GM12878 (cell line): ENCODE measurements around the gene PROSER3.

ENCODE experiments used
- ATF2 ChIP-seq: IDR thresholded peaks from 2 replicates; pipeline ENCODE4 v1.6.1; 2012; ENCODE audit warnings: low read length, inconsistent platforms
- BCL3 ChIP-seq: IDR thresholded peaks from 2 replicates; pipeline ENCODE4 v1.6.1; 2011; ENCODE audit warnings: borderline replicate concordance, low read depth, mild to moderate bottlenecking, moderate library complexity, low read length; ENCODE audit not compliant: insufficient read depth, poor library complexity, severe bottlenecking
- CBX3 ChIP-seq: fragments of 200-600 bp; sonication (generic); IDR thresholded peaks from 2 replicates; pipeline ENCODE4 v1.6.1; 2016; ENCODE audit warnings: low read depth, borderline replicate concordance
- CTCF ChIP-seq, 3 experiments: IDR thresholded peaks in 2 of 3; conservative IDR thresholded peaks in 1 of 3; 2 replicates each; pipeline ENCODE4 v1.5.1; 2011; ENCODE audit warnings: low read depth in 3 of 3, low read length in 3 of 3, mild to moderate bottlenecking in 3 of 3, control low read depth in 2 of 3, moderate library complexity in 2 of 3, inconsistent platforms in 1 of 3, mixed read lengths in 1 of 3; ENCODE audit not compliant: control insufficient read depth in 2 of 3, insufficient read depth in 1 of 3; ENCODE audit errors: extremely low read depth in 1 of 3
- EP300 ChIP-seq, 2 experiments: fragments of 150-350 bp in 1 of 2; IDR thresholded peaks; 2 replicates each; pipeline ENCODE4 v1.6.1; 2011 to 2012; ENCODE audit warnings: low read depth in 2 of 2, low read length in 2 of 2, borderline replicate concordance in 1 of 2, improper control_type of control experiment in 1 of 2, inconsistent platforms in 1 of 2; ENCODE audit not compliant: control insufficient read depth in 1 of 2
- GABPA ChIP-seq: IDR thresholded peaks from 2 replicates; pipeline ENCODE4 v1.6.1; 2014; ENCODE audit warnings: antibody characterized with exemption, low read depth, mild to moderate bottlenecking, inconsistent platforms
- HSF1 ChIP-seq: fragments of 150-350 bp; IDR thresholded peaks from 2 replicates; pipeline ENCODE4 v1.6.1; 2014; ENCODE audit warnings: mild to moderate bottlenecking, low read depth, low read length
- JUND ChIP-seq: IDR thresholded peaks from 2 replicates; pipeline ENCODE4 v1.6.1; 2012; ENCODE audit warnings: low read depth, mild to moderate bottlenecking, low read length, improper control_type of control experiment, moderate library complexity
- NFYB ChIP-seq: IDR thresholded peaks from 2 replicates; pipeline ENCODE4 v1.6.1; 2011; ENCODE audit warnings: low read depth, mild to moderate bottlenecking, low read length, improper control_type of control experiment, moderate library complexity; ENCODE audit not compliant: insufficient read depth
- POLR2AphosphoS2 ChIP-seq: IDR thresholded peaks from 2 replicates; pipeline ENCODE4 v1.6.1; 2011; ENCODE audit warnings: low read depth, mild to moderate bottlenecking, low read length, improper control_type of control experiment, moderate library complexity
- USF1 ChIP-seq: IDR thresholded peaks from 2 replicates; pipeline ENCODE4 v1.6.1; 2011; ENCODE audit warnings: borderline replicate concordance, low read depth, mild to moderate bottlenecking, moderate library complexity, mixed read lengths, low read length; ENCODE audit not compliant: insufficient read depth; ENCODE audit errors: extremely low read length
- ZNF274 ChIP-seq: IDR thresholded peaks from one replicate; pipeline ENCODE4 v1.8.0; 2011; ENCODE audit not compliant: insufficient read length, insufficient read depth

- TF ChIP-seq NFYB (no peak), HSF1 (no peak), CTCF (IDR thresholded peaks at IDR 0.05 in 2 of 3, conservative IDR thresholded peaks at IDR 0.05 in 1 of 3; ENCODE audit: control insufficient read depth in 2 of 3, extremely low read depth in 1 of 3, insufficient read depth in 1 of 3, low read depth in 3 of 3, low read length in 3 of 3) (no peak), CBX3 (no peak), ZNF274 (no peak), POLR2AphosphoS2 (no peak), JUND (no peak), GABPA (no peak), BCL3 (no peak), EP300 (IDR thresholded peaks at IDR 0.05; ENCODE audit: borderline replicate concordance in 1 of 2, control insufficient read depth in 1 of 2, low read depth in 2 of 2, low read length in 2 of 2) (no peak), ATF2 (no peak), USF1 (no peak)
Observed at GRCh38 chr19:35755550-35756376, 2.2 kb upstream of the PROSER3 start.
